Vagina (tissue), 2 donors: ENCODE data around the gene TMEM8B.

ENCODE experiments used
- POLR2A ChIP-seq, 2 donors: fragments of 450-650 bp; IDR thresholded peaks; one replicate each; pipeline ENCODE4 v1.6.1; 2017; ENCODE audit warnings: antibody characterized with exemption in 2 of 2, mild to moderate bottlenecking in 2 of 2, moderate library complexity in 2 of 2
- POLR2AphosphoS5 ChIP-seq, 2 donors: sonication (generic); formaldehyde crosslinking; IDR thresholded peaks; one replicate each; pipeline ENCODE4 v1.9.0; 2017; ENCODE audit warnings: antibody characterized with exemption in 2 of 2, mild to moderate bottlenecking in 2 of 2, low read depth in 1 of 2; ENCODE audit not compliant: insufficient read depth in 1 of 2
- TF ChIP-seq, protein P1 (sequence below), 3 experiments: fragments of 450-650 bp in 2 of 3; fragments of 200-600 bp in 1 of 3; sonication (generic) in 1 of 3; IDR thresholded peaks; one replicate each; pipeline ENCODE4 v1.5.1; 2017 to 2019; ENCODE audit warnings: antibody characterized with exemption in 3 of 3, mild to moderate bottlenecking in 2 of 3, moderate library complexity in 2 of 3

DNA sequence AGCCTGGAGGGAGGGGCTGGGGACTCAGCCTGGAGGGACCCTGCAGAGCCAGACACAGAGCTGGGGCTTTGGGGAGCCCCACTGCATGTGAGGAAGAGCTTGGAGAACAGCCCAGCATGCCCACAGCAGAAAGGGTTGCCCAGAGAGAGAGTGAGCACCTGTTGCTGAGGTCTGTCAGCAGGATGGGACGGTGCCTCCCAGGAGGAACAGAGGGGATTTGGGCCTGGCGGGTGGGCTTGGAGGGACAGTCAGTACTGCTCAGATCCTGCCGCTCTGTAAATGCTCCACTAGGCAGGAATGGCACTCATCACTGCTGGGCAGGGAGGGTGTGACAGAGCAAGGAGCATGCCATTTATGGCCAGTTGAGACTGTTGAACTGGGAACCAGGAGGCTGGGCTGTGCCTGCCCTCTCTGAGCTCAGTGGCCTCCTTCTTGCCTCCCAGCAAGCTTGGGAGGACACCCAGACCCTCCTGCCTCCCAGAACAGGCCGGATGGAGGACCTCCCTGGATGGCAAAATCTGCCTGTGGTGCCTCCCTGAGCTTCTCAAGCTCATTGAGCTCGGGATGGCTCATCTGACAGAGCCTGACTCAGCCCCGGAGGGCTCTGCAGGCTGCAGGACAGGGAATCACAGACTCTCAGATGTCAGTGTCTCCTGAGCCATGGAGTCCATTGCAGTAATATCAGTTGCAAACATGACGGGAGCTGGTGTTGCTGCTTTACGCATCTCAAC, 76.2 kb downstream of the TMEM8B start:
- TF ChIP-seq POLR2A (IDR thresholded peaks at IDR 0.05) (no peak), POLR2AphosphoS5 (IDR thresholded peaks at IDR 0.05; ENCODE audit: insufficient read depth in 1 of 2, low read depth in 1 of 2) (no peak)
- TF ChIP-seq, protein P1, sequence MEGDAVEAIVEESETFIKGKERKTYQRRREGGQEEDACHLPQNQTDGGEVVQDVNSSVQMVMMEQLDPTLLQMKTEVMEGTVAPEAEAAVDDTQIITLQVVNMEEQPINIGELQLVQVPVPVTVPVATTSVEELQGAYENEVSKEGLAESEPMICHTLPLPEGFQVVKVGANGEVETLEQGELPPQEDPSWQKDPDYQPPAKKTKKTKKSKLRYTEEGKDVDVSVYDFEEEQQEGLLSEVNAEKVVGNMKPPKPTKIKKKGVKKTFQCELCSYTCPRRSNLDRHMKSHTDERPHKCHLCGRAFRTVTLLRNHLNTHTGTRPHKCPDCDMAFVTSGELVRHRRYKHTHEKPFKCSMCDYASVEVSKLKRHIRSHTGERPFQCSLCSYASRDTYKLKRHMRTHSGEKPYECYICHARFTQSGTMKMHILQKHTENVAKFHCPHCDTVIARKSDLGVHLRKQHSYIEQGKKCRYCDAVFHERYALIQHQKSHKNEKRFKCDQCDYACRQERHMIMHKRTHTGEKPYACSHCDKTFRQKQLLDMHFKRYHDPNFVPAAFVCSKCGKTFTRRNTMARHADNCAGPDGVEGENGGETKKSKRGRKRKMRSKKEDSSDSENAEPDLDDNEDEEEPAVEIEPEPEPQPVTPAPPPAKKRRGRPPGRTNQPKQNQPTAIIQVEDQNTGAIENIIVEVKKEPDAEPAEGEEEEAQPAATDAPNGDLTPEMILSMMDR (IDR thresholded peaks at IDR 0.05): no peak
